GM18519 (cell line): ENCODE measurements around the gene CSRNP3.
"Not testable (repeated sequence)": the region's sequence is repeated elsewhere in the genome, so short reads cannot be mapped to it uniquely, and the experiment has no call there.

Experiments used
- ATAC-seq: cut with Tn5 transposase; IDR thresholded peaks from one replicate; pipeline ENCODE4 v1.9.1; 2021; ENCODE audit warnings: mild to moderate bottlenecking, moderate library complexity; ENCODE audit not compliant: unreplicated experiment, low FRiP score

The CSRNP3 gene

GRCh38 chr2:165627470-165627869, 158.0 kb downstream of the CSRNP3 start:
- ATAC-seq: peak; percentile 74

- ATAC-seq: no peak
These were observed 160.3 kb downstream of the CSRNP3 start for GRCh38 chr2:165629776-165630175.

GRCh38 chr2:165630236-165630635, 160.7 kb downstream of the CSRNP3 start:
- ATAC-seq: no peak

GRCh38 chr2:165631089-165631488, 161.6 kb downstream of the CSRNP3 start:
- no peak for ATAC-seq

- no peak for ATAC-seq
These were observed 163.1 kb downstream of the CSRNP3 start for GRCh38 chr2:165632594-165632993.

GRCh38 chr2:165633431-165633830, 163.9 kb downstream of the CSRNP3 start:
- no peak for ATAC-seq

- no peak for ATAC-seq
These were observed 164.8 kb downstream of the CSRNP3 start for GRCh38 chr2:165634282-165634681.

GRCh38 chr2:165634855-165635254, 165.4 kb downstream of the CSRNP3 start:
- no peak for ATAC-seq

- ATAC-seq: no peak
These were observed 166.0 kb downstream of the CSRNP3 start for GRCh38 chr2:165635532-165635931.

GRCh38 chr2:165636959-165637358, 167.5 kb downstream of the CSRNP3 start:
- ATAC-seq: no peak

- no peak for ATAC-seq
These were observed 167.9 kb downstream of the CSRNP3 start for GRCh38 chr2:165637396-165637795.

- no peak for ATAC-seq
These were observed 170.0 kb downstream of the CSRNP3 start for GRCh38 chr2:165639504-165639903.

- ATAC-seq: no peak
These were observed 170.9 kb downstream of the CSRNP3 start for GRCh38 chr2:165640247-165640929.

- no peak for ATAC-seq
These were observed 176.7 kb downstream of the CSRNP3 start for GRCh38 chr2:165645930-165646831.

GRCh38 chr2:165647409-165647808, 177.9 kb downstream of the CSRNP3 start:
- ATAC-seq: no peak

- ATAC-seq: no peak
These were observed 179.3 kb downstream of the CSRNP3 start for GRCh38 chr2:165648801-165649200.

GRCh38 chr2:165651233-165651632, 181.7 kb downstream of the CSRNP3 start:
- ATAC-seq: no peak

- no peak for ATAC-seq
These were observed 186.2 kb downstream of the CSRNP3 start for GRCh38 chr2:165655661-165656060.

GRCh38 chr2:165660361-165660760, 190.9 kb downstream of the CSRNP3 start:
- peak; percentile 94 for ATAC-seq

GRCh38 chr2:165662720-165663119, 193.2 kb downstream of the CSRNP3 start:
- no peak for ATAC-seq

- no peak for ATAC-seq
These were observed 196.1 kb downstream of the CSRNP3 start for GRCh38 chr2:165665614-165666013.

- ATAC-seq: not testable (repeated sequence)
These were observed 196.6 kb downstream of the CSRNP3 start for GRCh38 chr2:165666073-165666472.
